GM18907 (cell line): Measurements from ENCODE around the gene ATRIP.

Source experiments
- ATAC-seq: cut with Tn5 transposase; IDR thresholded peaks from one replicate; pipeline ENCODE4 v1.9.1; 2021; ENCODE audit warnings: mild to moderate bottlenecking, moderate library complexity; ENCODE audit not compliant: unreplicated experiment

Gene ATRIP

DNA sequence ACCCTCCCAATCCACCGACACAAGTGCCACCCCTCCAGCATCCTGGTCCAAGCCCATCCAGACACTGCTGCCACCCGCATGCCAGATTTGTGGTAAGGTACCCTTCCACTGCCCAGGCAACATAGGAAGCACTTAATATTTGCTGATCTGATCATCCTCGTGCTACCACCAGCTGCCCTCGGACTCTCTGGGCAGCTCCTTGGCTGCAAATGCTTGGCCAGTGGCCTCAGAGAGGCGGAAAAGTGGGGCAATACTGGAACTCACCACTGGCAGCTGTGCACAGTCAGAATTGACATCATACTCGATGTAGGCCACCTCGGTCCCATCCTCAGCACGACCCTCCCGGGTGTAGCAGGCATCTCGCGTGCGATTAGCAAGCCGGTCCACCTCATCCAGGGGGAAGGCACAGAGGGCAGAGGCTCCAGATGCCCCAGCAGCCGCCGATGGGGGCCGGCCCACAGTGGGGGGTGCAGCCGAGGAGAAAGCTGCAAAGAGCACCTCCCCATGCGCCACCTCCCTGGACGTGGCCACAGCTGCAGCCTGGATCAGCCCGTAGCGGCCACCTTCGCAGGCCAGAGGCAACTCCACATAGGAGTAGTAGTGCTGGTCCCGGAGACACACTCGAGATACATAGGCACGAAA lies 23.2 kb upstream of the ATRIP start:
- ATAC-seq = no peak

DNA sequence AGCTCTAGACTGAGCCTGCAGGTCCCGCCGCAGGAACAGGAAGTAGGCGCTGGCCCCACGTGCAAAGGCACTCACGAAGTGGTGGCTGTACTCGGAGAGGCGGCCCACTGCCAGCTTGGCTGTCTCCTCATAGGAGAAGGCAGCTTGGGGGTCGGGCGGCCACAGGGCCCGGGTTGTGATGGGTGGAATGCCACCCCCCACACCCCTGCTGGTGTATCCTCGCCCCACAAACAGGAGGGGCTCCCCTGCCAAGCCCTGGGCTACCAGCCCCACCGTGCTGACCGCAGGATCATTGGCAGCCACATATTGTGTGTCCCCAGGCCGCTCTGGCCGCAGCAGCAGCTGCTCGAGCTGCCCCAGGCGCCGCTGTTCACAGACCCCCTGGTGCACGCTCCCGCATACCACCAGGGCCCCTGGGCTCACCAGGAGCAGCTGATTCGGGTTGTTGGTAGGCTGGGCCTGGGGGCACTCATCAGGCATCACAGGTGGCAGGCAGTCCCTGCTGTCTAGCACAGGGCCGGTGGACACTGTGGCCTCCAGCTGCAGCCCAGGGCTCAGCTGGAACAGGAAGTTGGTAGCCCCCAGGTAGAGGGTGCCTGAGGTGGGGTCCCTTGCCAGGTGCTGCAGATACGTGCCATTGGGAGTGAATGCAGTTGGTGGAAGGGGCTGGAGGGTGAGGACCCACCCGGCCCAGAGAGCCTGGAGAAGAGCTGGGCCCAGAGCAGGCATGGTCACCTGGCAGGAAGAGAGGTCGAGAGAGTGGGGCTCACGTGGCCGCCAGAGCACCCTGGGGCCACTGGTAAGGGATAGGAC lies 22.4 kb upstream of the ATRIP start:
- ATAC-seq = no peak

DNA sequence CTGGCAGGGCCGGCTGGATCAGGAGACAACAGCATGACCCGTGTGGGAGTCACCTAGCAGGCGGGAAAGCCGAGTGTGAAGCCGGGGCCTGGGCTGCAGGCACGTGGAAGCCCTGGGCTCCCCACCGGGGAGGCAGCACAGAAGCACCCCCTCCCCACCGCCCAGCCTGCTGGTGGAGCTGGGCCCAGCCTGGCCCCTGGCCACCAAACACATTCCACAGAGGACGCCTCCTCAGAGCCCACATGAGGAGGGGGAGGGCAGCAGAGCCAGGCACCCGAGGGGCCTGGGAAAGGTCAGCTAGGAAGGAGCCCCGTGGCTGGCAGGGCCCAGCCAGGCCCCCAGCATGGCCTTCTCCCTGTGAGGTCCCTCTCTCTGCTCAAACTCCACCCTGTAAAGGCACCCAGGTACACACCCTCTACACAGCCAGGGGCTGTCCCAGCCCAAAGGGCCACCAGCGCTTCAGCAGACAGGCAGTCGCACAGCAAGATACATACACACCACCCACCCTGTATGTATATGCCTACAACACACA lies 21.2 kb upstream of the ATRIP start:
- no peak for ATAC-seq

DNA sequence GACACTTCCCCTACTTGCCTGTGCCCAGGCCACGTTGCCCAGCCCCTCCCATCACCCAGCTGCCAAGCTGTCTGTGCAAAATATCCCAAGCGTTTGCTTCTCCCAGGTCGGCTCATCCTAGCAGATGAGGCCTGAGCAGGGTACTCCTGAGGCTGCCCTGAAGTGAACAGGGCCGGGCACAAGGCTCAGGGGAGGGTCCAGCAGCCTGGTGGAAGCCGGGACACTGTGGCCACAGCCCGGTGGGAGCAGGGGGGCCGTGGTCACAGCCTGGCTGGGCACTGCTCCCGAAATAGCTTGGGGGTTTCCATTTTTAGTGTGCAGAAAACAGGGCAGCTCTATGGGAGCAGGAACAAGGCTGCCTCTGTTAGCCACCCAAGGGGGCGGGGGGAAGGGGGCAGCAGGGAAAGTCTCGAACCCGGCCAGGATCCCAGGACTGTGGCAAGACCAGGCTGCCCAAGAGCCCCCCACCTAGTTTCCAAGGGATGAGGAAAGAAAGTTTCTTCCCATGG lies 20.1 kb upstream of the ATRIP start:
- no peak for ATAC-seq

DNA sequence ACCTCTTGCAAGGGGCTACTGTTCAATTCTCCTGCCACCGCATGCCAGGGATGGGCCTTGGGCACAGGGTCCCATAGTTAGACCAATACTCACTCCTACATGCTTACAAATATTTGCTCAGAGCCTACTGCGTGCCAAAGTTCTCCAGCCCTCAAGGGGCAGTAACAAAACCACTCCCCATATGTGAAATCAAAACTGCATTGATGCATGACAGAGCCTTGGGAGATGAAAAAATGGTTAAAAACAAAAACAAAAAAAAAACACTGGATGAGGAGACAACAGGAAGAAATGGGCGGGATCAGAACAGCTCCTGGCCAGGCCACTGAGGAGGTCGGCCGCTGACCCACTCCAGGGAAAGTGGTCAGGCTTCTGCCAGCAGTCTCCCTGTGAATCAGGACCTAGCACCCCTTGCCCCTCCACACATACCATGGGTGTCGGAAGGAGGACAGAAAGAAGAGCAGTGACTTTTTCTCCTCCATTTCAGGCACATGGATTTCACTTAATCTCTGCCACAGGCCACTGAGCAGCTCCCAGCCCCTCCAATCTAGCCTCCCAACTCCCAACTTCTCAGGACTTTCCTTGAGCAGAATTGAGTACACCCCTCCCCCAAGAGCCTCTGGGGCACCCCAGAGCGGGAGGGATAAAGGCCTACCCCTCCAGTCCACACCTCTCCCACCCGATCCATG lies 19.4 kb upstream of the ATRIP start:
- ATAC-seq = no peak

DNA sequence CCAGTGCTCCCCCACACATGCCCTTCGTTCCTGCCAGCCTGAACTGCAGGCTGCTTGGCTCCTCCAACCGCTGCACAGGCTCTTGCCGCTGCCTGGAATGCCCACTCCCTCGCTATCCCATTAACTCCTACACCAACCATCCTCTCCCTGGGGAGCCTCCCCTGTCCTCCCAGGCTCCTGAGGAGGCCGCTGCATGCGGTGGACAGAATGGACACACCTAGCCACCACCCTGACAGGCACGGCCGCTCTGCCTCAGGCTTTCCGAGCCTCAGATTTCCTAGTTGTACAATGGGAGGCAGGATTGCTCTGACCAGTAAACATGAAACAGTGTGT lies 18.9 kb upstream of the ATRIP start:
- no peak for ATAC-seq

DNA sequence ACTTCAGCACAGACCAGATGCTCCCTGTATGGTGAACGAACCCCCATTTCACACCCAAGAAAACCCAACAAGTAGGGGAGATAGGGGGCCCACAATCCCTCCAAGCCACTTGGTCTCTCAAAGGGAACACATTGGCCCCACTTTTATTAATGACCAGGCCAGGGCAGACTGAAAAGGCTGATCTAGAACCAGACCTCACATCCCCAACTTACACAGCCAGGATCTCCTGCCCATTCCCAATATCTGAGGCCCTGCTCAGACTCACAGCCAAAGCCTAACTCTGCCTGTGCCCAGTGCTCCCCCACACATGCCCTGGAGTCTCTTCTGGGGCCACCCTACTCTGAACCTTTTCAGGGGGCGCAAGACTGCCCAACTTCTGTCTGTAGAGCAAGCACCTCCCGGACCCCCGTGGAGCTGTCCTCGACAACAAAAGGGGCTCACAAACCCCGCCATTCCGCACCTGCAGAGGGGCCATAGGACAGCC lies 18.4 kb upstream of the ATRIP start:
- no peak for ATAC-seq

DNA sequence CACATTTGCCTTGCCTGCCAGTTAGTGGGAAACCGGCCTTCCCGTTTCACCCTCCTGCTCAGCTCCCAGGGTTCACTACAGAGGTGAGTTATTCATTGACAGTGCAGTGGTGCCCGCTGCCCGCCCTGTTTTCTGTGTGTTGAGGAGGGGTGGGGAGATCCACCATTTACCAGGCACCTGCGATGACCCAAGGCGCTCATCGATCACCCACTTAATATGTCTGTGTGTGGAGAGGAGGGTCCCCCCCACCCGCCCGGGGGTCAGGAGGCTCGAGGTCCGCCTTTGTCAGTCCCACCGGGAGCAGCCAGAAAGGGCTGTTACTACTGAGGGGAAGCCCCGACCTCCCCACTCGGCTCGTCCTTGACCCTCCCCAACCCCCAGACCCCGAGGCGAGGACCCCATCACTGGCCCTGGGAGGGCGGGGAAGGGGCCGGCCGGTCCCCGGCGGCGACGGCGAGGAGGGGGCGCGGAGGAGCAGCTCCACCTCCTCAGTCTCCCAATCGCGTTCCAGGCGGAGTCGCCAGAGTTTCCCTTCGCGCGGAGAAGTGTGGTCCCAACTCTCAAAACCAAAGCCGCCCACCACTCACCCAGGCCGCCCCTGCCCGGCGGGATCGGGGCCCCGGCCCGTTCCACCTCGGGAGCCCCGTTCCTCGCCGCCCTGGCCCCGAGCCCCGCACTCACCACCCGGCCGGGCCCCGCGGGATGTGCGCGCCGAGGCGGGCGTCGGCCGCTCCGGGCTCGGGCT lies 17.8 kb upstream of the ATRIP start:
- ATAC-seq = peak; percentile 39

DNA sequence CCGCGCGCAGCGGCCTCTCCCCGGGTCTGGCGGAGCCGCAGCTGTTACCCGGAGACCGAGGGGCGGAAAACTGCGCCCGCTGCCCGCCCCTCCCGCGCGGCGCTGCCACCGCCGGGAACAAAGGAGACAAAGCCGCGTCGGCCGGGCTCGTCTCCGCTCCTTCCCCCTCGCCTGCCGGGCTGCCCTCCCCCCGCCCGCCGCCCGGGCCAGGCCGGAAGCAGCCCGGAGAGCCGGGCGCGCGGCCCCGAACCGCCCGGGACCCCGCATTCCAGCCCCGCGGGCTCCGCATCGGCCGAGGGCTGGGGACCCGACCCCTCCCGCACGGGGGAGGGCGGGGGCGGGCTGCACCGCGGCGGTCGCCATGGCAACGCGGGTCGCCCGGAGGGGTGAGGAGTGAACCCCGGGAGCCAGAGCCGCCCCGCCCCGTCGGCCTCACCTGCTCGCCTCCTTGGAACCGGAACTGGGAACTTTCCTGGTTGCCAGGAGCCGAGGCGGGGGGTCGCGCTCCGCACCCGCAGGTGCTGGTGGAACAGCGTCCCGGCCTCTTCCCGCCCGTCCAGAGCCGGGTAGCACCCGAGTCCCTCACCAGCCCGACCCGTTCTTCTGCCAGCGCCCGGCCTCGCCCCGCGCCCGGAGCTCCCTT lies 17.1 kb upstream of the ATRIP start:
- ATAC-seq = peak; percentile 39

DNA sequence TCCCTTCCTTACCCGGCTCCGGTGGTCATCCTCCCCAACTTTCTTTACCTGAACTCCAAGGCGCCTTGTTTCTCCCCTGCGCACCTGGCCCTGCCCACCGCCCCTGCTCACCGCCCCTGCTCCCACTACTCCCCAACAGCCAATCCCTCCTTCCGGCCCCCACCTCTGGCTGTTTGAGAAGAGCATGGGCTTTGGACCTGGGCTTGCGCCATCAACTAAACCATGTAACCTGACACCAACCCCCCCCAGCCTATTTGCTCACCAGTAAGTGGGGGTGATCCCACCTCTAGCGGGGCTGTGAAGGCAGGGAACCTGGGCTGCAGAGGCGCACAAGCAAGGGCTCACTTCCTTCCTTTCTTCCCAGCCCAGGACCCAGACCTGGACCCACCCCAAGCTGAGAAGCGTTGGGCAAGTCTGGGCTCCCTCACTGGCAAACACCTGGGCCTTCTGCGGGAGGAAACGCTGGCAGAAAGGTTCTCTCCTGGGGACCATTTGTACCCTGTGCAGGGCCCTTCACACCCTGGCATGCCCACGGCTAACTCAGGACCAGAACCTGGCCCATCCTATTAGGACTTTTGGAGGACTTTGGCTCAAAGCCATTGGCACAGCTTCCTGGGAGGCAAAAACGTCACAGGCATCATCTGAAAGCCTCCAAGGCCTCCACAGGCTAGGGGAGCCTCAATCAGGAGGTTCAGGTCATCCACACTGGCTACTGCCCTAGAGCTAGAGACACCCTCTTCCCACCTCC lies 16.4 kb upstream of the ATRIP start, which contains the start of gene PLXNB1:
TSS of gene PLXNB1 (minus strand) at position 127 of the 748 bp plus-strand sequence. CDS start 5,475 bp downstream, outside the sequence.
- no peak for ATAC-seq

DNA sequence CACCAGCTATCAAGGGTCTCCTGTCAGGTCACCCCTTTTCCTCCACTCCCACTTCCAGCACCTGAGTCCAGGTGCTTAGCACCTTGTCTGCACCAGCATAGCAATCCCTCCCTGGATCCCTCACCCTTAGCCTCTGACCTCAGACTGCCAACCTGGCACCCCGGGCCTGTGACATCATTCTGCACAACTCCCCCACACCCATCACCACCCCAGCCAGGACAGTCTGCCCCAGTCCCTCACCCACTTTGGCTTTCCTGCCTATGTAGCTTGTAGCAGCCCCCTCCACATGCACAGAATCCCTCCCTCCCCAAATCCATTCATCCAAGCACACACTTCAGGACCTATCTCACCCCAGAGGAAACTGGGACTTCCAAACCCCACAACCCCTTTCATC lies 15.8 kb upstream of the ATRIP start:
- no peak for ATAC-seq

DNA sequence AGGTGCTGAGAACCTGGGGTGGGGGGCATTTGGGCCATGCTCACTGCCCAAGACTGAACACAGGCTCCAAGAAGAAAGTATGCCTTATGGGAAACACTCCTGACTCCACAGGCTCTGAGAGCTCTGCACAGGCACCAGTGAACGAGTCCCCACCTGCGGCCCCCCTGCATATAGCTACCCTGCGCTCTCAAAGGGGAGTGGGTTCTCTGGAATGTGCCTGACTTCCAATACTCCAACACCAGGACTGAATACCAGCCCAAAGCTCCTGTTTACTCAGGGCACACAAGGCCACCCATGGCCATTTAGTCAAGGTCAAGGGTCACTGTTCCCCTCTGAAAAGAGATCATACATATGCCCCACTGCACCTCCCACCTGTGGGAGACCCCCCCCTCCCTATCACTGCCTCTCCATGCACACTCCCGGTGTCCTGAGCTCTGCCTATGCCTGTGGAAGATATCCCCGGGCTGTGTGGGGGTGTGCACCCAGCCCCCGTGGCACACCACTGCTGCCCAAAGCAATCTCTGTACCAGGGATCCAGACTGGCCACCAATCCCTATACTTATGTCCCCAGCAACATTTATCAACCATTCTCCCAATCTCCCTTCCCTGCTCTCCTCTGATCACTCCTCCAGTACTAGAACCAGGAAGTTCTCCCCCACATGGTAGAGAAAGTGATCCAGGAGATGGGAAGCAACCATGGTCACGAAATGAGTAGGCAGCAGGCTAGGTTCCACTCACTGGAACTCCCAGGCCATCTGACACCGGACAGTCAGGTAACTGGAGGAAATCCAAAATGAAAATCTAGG lies 15.1 kb upstream of the ATRIP start:
- no peak for ATAC-seq

DNA sequence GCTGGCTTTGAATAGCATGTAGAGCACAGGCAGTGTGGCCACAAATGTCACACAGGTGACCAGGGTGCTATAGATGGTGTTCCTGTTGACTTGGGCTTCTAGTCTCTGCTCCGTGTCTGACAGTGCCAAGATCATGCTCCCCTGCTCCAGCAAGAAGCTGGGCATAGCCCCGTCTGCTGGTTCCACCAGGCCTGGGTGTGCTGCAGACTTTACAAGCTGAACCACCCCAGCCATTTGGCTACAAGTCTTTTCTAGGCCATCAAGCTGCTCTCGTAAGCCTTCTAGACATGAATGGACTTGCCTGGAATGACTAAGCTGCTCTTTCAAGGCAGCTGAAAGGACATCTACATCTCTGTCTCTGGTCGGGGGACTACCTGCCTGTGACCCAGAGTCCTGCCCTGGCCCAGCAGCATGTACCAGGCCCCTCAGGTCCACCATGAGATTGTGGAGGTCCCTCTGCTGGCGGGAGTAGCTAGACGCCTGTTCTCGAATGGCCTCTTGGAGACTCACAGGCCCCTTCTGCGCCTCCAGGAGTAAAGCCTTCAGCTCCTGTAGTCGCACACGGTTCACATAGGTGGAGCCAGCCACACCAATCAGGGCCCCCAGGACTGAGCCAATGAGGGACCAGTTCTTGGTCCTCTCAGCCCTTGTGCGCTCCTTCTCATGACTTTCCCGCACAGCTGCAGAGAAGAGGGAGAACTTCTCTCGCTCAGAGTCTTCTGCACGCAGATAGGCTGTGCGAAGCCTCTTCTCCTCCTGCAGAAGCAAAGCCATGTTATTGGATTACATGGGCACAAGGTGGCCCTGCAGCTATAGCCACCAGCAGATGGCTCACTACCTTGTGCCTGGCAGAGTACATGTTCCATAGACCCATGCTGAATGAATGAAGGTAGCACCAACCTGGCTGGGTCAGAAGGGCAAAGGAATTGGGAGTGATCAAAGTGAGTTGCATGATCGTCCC lies 13.8 kb upstream of the ATRIP start:
- ATAC-seq = no peak

DNA sequence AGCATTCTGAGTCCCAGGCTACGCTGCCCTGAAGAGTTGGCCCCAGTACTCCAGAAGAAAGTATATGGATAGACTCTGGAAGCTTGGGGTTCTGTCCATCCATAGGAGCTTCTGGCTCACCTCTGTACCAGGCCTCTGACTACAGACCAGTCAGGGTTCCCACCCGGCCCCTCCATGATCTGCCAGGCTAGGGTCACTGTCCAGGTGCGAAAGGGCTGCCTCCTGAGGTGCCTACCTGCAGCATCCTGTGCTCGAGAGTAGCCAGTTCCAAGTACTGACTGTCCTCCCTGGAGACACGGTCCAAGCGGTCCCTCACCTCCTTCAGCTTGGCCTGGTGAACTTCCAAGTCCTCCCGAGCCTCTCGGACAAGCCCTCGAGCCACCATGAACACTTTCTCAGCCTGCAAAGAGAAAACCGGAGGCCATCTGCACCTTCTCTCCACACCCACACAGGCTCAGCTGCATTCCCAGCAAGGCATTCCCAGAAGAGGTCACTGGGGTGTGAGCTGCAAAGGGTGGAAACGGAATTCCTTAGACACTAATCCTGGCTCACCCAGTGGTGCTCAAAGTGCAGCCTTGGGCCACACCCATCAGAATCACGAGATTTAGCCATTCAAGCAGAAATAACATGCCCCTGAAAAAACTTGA lies 12.9 kb upstream of the ATRIP start:
- no peak for ATAC-seq

DNA sequence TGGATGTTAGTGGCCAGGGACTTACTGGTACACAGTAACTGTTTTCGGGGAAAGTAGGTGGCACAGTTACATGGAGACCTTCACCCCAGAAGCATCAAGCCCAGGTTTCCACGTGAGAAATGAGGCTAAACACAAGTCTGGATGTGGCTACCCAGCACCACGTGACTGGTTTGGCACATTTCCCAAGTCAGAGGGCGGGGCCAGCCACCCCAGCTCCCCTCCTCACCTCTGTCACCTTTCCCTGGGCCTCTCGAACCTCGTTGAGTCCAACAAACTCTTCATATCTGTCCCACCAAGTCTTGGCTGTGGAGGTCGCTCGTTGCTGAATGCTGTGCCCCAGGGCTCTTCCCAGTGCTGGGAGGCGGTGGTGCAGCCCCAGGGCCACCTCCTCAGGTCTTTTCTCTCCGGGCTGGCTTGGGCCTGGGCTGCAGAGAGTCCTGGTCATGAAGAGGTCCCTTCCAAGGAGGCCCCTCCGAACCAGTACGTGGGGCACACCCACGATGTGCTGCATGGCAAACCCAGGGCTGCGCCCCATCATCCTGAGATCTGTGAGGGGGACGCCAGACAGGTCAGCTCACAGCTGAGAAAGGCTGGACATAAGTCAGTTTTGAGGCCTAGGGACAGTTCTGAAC lies 11.8 kb upstream of the ATRIP start:
- ATAC-seq = no peak

DNA sequence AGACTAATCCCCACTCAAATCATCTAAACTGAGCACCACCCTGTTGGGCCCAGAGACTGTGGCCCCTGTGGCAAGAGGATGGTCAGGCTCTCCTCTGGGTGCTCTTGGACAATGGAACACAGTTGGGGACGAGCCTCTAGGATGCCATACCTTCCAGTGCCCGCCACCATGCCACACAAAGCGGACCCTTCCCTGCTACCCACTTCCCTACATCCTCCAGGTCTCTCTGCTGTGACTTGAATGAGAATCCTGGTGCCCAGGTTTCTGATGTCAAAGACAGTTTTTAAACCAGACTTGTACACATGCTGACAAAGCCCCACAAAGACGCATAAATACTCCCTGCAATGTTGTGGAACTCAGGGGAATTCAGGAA lies 11.3 kb upstream of the ATRIP start:
- no peak for ATAC-seq
